Activated T-cell treated with anti-CD3 and anti-CD28 coated beads for 4 hours (primary cell): ENCODE results near the gene ISG20.

Experiments
- DNase-seq: peaks from one replicate; pipeline ENCODE4 v3.0.0-alpha.2; 2020

Gene ISG20

DNA sequence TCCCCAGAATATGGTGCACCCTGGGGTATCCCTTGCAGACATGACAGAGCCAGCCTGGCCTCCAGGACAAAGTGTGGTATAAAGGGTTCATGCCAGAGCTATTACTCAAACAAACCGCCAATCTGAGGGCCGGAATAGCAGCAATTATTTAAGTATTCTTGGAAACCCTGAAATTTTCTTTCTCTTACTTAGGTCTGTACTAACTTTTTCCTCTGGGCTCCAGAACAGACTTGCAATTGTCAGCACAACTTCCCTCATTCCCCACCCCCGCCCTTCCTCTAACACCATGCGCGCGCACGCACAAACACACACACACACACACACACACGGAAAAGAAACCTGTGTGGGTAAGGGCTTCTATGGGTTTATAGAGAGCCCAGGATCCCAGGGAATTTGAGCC is 56.3 kb downstream of the ISG20 start:
- DNase-seq, result no peak

DNA sequence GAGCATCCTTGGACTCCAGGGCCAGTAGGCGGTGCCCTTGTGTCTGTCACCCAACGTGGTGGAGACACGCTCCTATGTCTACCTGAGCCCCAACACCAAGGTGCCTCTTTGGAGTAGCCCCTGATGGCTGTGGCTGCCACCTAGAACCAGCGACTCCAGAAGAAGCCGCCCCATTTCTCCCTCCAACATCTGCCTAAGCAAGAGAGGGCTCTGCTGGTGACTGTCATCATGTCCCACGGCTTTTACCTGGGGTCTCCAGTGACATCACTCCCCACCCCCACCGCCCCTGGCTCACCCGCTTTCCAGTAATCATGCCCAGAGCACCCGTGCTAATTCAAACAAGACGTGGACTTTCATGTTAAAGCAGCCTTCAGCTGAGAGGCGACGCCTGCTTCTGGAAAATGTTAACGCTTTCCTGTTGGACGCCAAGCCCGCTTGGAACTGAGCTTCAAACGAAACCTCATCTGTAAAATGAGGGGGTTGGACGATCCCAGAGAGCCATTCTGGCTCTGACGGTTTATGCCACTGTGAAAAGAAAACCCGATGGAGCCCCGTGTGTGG is 57.0 kb downstream of the ISG20 start:
- no peak for DNase-seq

DNA sequence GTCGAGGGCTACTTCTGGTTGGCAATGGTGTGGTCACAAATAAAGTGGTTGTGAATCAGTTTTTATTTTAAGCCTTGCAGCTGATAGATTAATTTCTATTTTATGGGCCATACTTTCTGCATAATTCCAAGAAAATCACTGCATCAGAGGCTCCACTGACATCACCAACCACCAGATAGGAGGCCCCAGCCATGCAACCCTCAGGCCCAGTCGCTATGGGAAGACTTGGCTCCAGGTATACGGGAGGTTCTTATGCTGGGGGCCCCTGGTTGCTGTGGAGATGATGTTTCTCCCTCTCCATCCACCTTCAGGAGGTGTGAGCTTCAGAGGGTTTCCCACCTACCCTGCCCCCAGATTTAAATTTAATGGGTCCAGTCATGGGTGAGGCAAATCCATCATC is 57.4 kb downstream of the ISG20 start:
- DNase-seq, result no peak

DNA sequence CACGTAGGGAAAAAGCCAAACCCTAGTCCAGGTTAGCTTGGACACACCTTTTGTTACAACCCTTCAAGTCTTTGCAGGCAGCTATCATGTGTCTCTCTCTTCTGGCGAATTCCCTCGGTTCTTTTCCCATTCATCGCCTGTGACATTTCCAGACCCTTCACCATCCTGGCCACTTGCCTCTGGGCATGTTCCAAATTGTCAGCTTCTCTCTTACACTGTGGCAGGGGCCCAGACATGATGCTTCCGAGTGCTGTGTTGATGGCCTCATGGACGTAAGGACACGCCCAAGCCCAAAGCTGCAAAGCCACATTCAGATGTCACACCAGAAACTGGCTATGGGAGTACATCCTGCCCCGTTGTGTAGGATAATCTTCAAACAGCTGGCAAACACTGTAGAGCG is 58.5 kb downstream of the ISG20 start:
- DNase-seq, result no peak

DNA sequence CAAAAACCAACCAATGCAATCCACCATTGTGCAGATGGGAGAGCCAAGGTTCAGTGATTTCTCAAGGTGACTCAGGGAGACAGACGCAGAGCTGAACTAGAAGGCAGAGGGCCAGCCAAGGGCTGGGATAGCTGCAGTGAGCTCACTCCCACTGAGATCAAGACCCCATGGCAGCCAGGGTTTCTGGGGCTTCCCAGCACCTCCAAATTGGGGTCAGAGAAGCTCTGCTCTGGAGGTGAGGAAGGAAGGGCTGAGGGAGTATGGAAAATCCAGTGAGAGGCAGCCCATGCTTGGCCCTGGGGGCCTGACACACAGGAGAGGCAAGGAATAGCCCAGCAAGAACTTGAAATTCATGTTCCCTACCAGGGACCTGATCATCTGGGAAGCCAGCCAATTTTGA is 61.0 kb downstream of the ISG20 start:
- no peak for DNase-seq

DNA sequence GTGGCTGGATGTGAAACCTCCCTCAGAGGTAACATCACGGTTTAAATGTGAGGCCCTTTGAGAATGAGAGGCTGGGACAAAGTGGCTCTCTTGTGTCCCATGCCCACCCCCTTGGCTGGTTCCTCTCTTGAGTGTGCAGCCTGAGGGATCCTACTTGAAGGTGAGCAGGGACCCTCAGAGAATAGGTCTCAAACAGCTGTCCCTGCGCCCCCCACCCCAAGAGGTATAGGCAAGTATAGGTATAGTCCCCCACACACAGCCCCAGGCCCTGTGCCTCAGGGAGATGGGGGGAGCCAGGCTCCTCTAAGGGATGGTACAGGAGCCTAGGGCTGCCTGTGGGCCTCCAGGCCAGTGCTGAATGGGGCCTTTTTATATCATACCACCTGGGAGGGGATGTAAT is 61.9 kb downstream of the ISG20 start:
- no peak for DNase-seq

DNA sequence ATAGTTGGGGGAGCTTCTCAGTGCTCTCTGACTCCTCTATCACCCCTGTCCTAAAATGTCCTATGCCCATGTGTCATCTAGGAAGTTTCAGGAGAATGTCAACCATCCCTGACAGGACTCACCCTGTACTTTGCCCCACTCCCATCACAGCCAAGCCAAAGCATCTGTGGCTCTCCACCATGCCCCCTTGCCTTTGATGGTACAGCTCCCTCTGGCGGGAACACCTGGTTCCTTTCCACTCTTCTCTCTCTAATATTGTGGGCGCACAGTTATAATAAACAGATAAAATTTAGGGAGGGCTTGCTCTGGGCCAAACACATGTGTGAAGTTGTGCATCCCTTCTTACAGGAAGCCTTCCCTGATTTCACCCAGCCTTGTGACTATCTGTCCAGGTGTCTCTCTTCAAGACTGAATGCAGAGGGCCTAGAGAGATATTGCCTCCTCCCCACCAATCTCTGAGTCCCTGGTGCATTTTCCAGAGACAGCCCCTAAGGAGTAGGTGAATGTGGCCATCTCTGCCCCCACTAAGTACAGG is 62.8 kb downstream of the ISG20 start:
- peak; percentile 17 for DNase-seq

DNA sequence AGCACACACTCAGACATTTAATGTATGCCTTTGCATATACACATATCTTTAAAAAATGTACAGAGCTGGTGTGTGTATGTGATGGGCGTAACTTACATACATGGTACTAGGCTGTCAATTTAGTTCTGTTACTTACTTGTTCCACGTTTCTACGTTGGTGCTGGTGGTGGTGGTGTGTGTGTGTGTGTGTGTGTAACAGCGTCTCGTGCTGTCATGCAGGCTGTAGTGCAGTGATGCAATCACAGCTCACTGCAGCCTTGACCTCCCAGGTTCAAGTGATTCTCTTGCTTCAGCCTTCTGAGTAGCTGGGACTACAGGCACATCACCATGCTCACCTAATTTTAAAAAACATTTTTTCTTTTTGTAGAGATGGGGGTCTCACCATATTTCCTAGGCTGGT is 64.2 kb downstream of the ISG20 start:
- no peak for DNase-seq

DNA sequence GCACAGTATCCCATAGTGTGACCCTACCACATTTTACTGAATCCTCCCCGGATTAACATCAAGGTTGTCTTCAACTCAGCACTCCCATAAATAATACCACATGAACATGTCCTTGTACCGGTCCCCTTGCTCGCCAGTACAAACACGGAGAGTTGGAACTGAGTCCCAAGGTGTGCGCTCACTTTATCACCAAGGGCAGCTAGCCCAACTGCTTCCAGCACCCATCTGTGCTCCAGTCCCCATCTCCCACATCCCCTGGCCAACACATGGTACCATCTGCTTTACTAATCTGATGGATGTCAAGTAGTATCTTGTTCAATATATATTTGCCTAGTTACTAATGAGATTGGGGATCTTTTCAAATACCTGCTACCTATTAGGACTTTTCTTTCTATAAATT is 64.7 kb downstream of the ISG20 start:
- DNase-seq, result no peak

DNA sequence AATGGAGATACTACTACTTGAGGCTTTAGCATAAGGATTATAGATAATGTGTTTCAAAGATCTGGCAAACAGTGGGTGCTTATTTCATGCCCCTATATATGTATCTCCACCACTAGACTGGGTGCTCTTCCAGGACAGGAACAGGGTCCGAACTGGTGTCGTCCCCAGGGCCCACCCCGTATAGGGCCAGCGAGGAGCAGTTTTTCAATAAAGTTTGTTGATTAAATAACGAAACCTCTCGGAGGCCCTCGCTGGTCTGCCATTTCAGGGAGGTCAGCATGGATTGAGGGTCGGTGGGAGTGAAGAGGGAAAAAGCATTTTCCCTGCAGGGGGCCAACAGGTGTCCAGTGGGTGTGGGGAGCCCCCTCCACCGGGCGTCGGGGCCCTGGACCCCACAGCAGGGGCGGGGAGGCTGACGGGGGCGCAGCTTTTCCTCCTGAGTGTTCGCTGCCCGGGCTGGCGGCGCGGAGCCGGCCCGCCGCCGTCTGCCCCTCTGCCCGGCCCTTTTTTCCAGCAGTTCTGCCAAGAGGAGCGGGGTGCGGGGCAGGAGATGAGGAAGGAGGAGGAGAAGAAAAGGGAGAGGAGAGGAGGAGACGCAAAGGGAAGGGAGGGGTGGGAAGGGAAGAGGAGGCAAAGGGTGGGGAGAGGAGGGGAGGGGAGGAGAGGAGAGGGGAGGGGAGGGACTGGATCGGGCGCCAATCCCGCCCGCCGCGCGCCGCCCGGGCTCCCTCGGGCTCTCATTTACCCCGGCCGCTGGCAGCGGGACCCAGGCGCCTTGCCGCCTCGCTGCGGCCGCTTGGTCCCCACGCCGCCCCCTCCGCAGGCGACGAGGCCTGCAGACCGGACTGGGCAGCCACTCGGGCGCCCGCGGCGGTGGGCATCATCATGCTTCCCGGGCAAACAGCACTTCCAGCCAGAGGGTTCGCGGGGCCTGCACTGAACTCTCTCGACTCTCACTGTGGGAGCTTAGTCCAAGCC is 66.3 kb downstream of the ISG20 start:
- no peak for DNase-seq

DNA sequence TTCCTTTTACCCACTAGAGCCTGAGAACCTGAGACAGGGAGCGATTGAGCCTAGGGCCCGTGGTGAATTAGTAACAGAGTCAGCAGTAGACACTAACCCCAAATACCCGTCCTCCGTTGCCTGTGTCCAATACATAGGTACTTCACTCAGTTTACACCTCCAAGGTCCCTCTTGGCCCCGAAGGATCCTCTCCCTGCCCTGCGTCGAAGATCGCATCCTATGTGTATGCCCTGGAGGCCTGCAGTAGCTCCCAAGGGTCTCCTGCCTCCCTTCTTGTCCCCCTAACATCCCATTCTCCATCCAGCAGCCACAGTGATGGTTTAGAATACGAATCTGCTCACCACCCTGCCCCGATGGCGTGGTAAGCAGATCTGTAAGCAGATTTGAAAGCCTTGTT is 67.0 kb downstream of the ISG20 start:
- no peak for DNase-seq
